Suppressor macrophage treated with lipopolysaccharide for 4 hours (primary cell): ENCODE data around the gene KDM2A.
"Not testable (repeated sequence)": the region's sequence is repeated elsewhere in the genome, so short reads cannot be mapped to it uniquely, and the experiment has no call there.

Experiments
- DNase-seq: peaks from one replicate; pipeline ENCODE4 v3.0.0-alpha.2; 2020

Gene KDM2A

GRCh38 chr11:67174311-67174710 lies 55.2 kb downstream of the KDM2A start:
- no peak for DNase-seq

GRCh38 chr11:67177399-67178281 lies 58.6 kb downstream of the KDM2A start:
- no peak for DNase-seq

- no peak for DNase-seq
Measured at GRCh38 chr11:67178421-67178820, 59.4 kb downstream of the KDM2A start.

GRCh38 chr11:67178878-67179277 lies 59.8 kb downstream of the KDM2A start:
- DNase-seq: no peak

- no peak for DNase-seq
Measured at GRCh38 chr11:67179892-67180490, 60.9 kb downstream of the KDM2A start.

- no peak for DNase-seq
Measured at GRCh38 chr11:67194096-67194495, 75.0 kb downstream of the KDM2A start.

- DNase-seq: peak; percentile 45
Measured at GRCh38 chr11:67195971-67196456, 77.0 kb downstream of the KDM2A start.

GRCh38 chr11:67197606-67198005 lies 78.5 kb downstream of the KDM2A start:
- DNase-seq: no peak

GRCh38 chr11:67198781-67199180 lies 79.7 kb downstream of the KDM2A start:
- DNase-seq: not testable (repeated sequence)

GRCh38 chr11:67199751-67200150 lies 80.7 kb downstream of the KDM2A start:
- DNase-seq: no peak

GRCh38 chr11:67202028-67202427 lies 83.0 kb downstream of the KDM2A start:
- no peak for DNase-seq

- DNase-seq: no peak
Measured at GRCh38 chr11:67204822-67205221, 85.8 kb downstream of the KDM2A start.

- DNase-seq: not testable (repeated sequence)
Measured at GRCh38 chr11:67209222-67209621, 90.2 kb downstream of the KDM2A start.

- peak; percentile 85 for DNase-seq
Measured at GRCh38 chr11:67211656-67212436, 92.8 kb downstream of the KDM2A start.

GRCh38 chr11:67213178-67213621 lies 94.1 kb downstream of the KDM2A start:
- peak; percentile 77 for DNase-seq

GRCh38 chr11:67227726-67228125 lies 108.7 kb downstream of the KDM2A start:
- DNase-seq: no peak

GRCh38 chr11:67230406-67230805 lies 111.3 kb downstream of the KDM2A start:
- DNase-seq: no peak

GRCh38 chr11:67230886-67231285 lies 111.8 kb downstream of the KDM2A start:
- DNase-seq: no peak

GRCh38 chr11:67233584-67234190 lies 114.6 kb downstream of the KDM2A start:
- DNase-seq: no peak

- not testable (repeated sequence) for DNase-seq
Measured at GRCh38 chr11:67234571-67234970, 115.5 kb downstream of the KDM2A start.

- DNase-seq: no peak
Measured at GRCh38 chr11:67237574-67237973, 118.5 kb downstream of the KDM2A start.

- no peak for DNase-seq
Measured at GRCh38 chr11:67238894-67239782, 120.1 kb downstream of the KDM2A start.
